C4-2B (cell line): ENCODE results near the gene CCDC194.

Experiments
- CTCF ChIP-seq: fragments of 450-650 bp; conservative IDR thresholded peaks from 2 replicates; pipeline ENCODE4 v1.5.1; 2017; ENCODE audit warnings: mild to moderate bottlenecking
- ZFX ChIP-seq: fragments of 450-650 bp; IDR thresholded peaks from 2 replicates; pipeline ENCODE4 v1.6.1; 2017

DNA sequence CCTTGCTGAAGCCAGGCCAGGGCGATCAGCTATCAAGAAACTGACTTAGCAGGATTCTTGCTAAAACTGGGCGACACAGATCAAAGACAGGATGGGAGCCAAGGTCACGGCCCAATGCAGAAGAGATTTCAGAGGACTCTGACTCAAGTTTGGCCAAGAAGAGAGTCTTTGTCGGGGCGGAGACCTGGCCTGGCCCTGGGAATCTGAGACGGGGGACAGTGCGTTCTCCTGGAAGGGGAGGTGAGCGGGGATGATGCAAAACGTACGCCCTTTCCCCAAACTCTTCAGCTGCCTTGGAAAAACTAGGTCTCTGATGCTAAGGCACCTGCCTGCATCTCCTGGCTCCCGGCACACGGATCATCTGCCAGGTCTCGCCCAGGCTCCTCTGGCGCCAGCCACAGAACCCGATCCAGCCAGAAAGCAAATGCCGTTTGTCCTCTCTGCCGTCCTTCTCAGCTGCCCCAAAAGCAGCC is 35.7 kb upstream of the CCDC194 start:
- no peak for TF ChIP-seq CTCF
- no peak for TF ChIP-seq ZFX
